GM21786 (cell line): ENCODE measurements around the gene CPXCR1.
"Not testable (repeated sequence)": the region's sequence is repeated elsewhere in the genome, so short reads cannot be mapped to it uniquely, and the experiment has no call there.

Source experiments
- ATAC-seq: cut with Tn5 transposase; IDR thresholded peaks from one replicate; pipeline ENCODE4 v1.9.1; 2021; ENCODE audit not compliant: unreplicated experiment

The CPXCR1 gene

GRCh38 chrX:88746925-88747324, at the start of gene CPXCR1:
Gene CPXCR1, plus strand, starts transcription at chrX:88747225. Its CDS starts 6,190 bp downstream, at chrX:88753415.
- no peak for ATAC-seq

- ATAC-seq, result no peak
These were observed 11.2 kb upstream of the CPXCR1 start for GRCh38 chrX:88735835-88736234.

- ATAC-seq, result not testable (repeated sequence)
These were observed 810 bp upstream of the CPXCR1 start for GRCh38 chrX:88746215-88746614.

DNA sequence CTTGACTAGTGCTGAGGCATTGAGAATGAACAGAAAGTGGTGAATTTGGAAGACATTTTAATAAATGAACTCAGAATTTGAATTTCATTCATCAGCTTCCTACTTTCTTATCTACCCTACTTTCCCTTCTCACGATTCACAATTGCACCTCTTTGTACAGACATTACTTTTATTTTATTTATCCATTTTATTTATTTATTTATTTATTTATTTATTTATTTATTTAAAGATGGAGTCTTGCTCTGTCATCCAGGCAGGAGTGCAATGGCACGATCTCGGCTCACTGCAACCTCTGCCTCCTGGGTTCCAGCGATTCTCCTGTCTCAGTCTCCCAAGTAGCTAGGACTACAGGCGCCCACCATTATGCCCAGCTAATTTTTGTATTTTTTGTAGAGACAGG, 5.3 kb downstream of the CPXCR1 start:
- not testable (repeated sequence) for ATAC-seq

DNA sequence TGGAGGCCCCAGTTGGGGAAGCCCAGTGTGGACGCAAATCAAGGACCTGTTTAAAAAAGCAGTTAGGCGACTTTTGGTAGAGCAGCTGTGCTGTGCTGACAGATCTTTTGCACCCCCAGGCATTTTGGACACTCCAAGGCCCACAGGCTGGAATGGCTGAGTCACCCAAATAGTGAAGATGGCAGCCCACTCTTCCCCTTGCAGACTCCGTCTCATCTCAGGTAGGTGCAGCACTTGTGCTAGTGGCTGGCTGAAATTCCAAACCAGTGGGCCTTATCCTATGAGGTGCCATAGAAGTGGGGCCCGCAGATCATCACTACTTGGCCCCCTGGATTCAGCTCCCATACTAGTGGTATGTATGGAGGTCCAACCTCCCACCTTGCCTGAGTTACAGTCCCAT, 42.8 kb downstream of the CPXCR1 start:
- ATAC-seq, result no peak
